ENCODE measurements around the gene PPFIA2.

PPFIA2 gene

GRCh38 chr12:81333812-81334211 lies 425.3 kb downstream of the PPFIA2 start:
- DNase-seq, result no peak

DNA sequence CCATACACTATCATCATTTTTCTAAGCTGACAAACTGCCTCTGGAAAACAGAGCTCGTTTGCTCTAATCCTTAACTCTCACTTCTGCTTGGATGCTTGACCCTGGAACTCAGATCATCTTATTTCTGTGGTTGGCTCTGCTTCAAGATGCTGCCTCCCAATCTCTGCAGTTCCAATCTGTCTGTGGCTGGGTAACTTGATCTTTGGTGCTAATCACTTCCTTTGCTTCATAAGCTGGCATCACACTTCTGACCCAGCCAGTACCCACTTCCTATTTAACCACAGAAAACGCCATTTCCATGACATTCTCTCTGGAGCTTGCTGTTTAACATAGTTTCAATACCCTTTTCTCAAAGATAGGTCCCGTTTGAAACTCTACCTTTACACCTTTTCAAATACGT lies 427.1 kb downstream of the PPFIA2 start:
- DNase-seq, result no peak

DNA sequence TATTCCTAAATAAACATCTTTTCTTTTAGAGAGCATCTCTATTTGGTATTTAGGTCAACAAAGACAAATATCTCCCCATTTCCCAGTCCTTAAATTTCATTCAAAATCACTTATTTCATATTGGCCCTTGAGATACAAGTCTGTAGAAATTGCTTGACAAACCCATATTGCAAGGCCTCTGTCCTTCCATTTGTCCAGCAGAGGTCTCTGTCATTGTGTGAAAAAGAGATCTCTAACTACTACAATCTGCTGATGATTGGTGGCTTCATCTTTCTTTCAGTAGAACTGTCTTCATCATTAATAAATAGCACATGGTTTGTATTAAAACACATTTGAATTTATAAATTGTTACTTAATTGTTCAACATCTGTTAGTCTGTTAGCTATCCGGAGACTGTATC lies 428.7 kb downstream of the PPFIA2 start:
- DNase-seq, result peak; percentile 14

- peak; percentile 4 for DNase-seq
These were observed 430.1 kb downstream of the PPFIA2 start for GRCh38 chr12:81329085-81329484.

GRCh38 chr12:81327425-81327824 lies 431.7 kb downstream of the PPFIA2 start:
- DNase-seq, result no peak

DNA sequence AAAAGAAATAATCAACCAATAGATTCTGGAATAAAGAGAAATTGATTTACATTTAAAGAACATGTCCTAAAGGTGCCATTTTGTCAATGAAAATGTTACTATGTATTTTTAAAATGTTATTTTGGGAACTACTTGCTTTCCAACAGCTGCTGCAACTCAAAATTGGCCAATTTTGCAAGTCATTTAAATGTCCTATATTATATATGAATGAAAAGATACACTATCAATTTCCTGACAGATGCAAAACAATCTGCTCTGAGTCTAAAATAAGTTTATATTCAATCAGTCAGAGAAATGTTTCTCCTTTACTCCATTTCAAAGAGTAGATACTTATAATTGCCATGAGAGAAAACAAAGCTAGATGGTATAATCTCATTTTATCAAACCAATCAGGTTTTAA lies 434.1 kb downstream of the PPFIA2 start:
- no peak for DNase-seq

DNA sequence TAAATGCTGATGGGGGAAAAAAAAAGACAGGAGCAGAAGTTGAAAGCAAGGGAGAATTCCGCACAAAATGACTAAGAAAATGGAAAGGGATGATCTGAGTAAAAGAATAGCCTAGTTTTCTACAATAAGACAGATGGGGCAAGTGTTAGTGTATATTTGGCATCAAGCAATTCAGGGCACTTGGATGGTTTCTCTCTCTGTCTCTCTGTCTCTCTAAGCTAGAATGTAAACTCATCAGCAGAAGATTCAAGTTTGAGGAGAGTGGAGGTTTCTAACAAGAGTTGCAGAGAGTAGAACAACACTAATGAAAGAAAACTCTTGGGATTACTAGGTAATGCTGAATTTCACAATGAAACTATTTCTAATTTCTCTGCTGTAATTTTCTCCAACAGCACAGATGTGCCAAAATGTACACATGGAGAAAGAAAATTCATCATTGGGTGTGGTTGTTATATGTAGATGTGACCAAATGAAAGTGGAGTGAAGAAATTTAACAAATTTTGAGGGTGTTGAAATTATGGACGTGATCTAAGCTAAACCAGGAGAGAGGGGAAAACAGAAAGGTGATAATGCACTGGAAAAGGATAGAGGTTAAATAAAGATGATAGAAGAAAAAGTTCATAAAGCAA lies 444.1 kb downstream of the PPFIA2 start:
- no peak for DNase-seq

DNA sequence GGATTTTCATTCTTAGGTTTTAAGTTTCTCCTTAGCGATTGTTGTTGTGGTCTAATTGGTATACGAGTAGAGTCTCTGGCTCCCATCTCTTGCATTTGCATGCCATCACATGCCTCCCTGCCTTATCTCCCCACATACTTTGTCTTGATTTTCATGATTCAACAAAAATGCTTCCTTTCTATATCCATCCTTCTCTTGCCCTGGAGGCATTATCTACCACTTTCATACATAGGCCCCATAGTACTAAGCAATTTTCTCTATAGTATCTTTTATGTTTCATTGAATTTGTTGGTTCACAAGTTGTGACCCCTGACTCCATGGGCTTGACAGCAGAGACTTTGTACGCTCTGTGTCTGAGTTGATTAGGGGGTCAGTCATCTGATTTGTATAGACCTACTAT lies 455.2 kb downstream of the PPFIA2 start:
- DNase-seq, result no peak

DNA sequence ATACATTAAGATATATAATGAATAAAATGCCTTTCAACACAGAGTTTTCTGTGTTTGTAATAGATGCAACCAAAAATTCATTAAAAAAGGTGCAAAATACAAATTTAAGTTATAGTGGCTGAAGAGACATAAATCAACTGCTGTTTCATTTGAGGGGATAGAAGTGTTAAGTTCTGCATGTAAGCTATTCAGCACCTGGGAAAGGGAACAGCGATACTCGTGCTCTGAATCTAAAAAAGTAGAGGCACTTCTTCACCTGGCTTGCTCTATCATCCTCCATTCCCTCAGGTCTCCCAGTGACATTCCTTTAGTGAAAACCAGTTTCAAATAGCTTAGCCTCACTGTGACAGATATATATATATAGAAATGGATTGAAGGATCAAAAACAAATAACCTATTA lies 458.7 kb downstream of the PPFIA2 start:
- DNase-seq, result no peak

GRCh38 chr12:81297601-81298000 lies 461.5 kb downstream of the PPFIA2 start:
- no peak for DNase-seq

DNA sequence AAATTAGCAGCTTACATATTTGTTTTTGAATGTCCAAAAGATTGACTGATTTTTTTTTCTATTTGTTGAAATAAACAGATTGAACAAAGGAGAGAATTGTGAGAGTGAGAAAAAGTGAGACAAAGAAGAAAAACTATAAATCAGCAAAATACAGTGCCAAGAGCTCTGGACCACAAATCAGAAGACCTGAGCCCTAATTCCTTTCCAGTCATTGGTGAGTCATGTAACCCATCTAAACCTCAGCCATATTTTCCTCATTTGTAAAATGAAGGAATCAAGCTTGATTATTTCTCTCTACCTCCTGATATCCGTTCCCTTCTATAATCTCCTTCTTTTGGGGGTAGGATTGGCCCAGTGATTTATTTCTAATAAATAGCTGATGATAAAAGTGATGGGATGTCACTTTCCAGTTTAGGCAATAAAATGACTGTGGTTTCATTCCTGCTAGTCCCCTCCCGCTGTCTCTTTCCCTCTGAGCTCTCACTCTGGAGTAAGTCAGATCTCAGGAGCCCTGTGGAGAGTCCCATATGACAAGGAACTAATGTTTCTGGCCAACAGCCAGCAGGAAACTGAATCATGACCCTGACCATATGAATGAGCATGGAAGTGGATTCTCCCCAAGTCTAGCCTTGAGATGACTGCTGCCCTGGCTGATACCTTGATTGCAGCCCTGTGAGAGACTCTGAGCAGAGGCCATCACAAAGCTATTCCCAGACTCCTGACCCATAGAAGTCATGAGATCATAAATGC lies 462.4 kb downstream of the PPFIA2 start:
- no peak for DNase-seq

DNA sequence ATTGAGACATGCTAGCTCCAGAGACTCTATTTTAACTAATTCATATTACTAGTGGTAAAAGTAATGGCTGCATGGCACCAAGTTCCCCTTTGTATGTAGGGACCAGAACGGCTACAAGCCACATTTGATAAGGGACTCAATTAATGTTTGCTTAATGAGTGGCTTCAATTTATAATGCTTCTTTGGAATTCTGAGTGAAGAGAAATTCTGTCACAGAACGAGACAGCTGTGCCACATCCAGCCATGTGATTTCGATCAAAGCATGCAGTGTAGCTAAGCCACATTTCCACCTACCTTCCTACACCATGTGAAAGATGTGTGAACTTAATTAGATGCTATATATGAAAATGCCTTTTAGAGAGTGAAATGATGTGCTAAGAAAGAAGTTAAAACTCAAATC lies 463.9 kb downstream of the PPFIA2 start:
- no peak for DNase-seq

DNA sequence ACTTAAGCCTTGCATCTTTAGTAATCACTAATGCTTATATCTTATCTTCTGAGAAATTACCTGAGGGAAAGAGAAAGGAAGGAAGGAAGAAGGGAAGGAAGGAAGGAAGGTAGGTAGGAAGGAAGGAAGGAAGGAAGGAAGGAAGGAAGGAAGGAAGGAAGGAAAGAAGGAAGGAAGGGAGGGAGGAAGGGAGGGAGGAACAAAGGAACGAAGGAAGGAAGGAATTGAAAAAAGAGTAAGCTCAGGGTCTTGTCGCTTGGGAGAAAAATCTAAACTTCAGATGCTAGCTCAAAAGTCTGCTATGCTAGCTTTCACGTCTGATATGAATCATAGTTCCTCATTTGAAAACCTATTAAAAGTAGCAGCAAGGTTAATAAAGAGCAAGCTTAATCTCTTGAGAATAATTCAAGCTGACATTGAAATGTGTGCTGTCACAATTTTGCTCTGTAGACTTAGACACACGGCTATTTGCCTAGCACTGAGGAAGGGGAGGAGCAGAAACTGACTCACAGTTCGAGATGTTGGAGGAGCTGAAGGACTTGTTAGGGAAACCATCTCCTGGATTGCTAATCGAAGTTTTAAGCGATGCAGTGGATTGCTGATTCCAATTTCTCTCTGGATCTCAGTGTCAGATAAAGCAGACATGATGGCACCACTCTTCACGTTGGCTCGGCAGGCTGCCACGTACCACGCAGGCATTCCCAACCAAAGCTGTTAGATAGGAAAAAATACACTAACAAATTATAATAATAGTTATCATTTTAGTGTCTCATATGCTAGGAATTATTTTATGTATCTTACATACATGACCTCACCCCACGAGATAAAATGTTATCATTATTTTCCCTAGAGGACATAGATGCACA lies 464.6 kb downstream of the PPFIA2 start:
- no peak for DNase-seq

DNA sequence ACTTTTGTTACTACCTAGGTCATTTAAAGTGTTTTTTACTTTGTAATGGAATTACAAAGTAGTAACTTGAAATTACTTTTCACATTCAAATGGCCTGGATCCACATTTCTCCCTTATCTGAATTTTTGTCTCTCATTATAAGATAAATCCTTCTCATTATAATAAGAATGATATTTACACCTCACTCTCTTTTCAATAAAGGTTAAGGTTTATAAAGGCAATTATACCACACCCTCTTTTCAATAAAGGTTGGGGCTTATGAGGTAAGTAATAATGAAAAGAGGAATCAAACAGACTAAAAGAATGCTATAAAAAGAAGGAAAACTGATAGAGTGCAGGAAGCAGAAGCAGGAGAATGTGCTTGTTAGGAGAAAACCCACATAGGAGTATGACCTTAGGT lies 470.5 kb downstream of the PPFIA2 start:
- DNase-seq, result no peak

GRCh38 chr12:81284137-81284536 lies 475.0 kb downstream of the PPFIA2 start:
- DNase-seq, result no peak

GRCh38 chr12:81274637-81275529 lies 484.3 kb downstream of the PPFIA2 start:
- no peak for DNase-seq

- no peak for DNase-seq
These were observed 488.8 kb downstream of the PPFIA2 start for GRCh38 chr12:81270385-81270784.

DNA sequence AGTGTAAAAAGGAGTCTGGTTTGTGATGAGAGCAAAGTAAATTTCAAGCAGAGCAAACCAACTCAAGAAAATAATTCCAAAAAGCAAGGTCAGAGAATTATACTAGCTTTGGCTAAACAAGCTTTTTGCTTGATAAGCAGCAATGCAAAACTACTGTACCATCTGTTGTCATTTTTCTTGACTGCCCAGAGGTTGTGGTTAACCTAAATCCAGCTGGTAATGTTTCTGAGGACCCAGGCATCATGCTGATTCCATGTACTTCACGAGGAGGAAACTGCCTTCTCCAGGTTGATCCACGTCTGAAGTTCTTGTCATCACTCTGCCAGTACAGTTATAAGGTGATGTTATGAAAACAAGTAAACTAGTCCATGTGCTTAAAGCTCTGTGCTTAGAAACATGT lies 496.1 kb downstream of the PPFIA2 start:
- DNase-seq, result no peak

GRCh38 chr12:81261508-81262207 lies 497.5 kb downstream of the PPFIA2 start:
- DNase-seq, result no peak

DNA sequence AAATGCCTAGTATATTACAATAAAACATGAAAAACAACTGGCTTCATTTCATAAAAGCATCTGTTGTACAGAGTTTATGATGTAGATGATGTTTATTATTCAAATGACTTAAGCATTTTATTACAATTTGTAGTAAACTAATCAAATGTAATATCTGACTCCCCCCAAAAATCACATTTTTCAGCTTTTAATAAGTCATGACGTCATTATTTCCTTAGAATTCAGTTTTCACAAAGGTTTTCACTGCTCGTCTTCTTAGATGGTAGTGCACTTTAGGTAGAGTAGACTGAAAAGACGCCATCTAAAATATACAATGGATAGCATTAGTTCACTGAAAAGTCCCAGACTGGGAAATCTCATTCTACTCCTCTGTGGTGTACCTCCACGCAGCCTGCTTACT lies 499.8 kb downstream of the PPFIA2 start:
- no peak for DNase-seq

GRCh38 chr12:81257947-81258551 lies 501.1 kb downstream of the PPFIA2 start:
- peak; percentile 69 for DNase-seq

- no peak for DNase-seq
These were observed 503.2 kb downstream of the PPFIA2 start for GRCh38 chr12:81255947-81256346.
